GM12873 (cell line): Measurements from ENCODE around the gene SLC4A7.
A peak's percentile ranks its signal among the peaks of the same experiment; 100 is the strongest.

Source experiments
- CTCF ChIP-seq: IDR thresholded peaks from 2 replicates; pipeline ENCODE4 v1.5.1; 2012; ENCODE audit warnings: low read depth, mild to moderate bottlenecking, moderate library complexity, low read length, control low read depth; ENCODE audit not compliant: insufficient read depth; ENCODE audit errors: missing control alignments

The SLC4A7 gene

DNA sequence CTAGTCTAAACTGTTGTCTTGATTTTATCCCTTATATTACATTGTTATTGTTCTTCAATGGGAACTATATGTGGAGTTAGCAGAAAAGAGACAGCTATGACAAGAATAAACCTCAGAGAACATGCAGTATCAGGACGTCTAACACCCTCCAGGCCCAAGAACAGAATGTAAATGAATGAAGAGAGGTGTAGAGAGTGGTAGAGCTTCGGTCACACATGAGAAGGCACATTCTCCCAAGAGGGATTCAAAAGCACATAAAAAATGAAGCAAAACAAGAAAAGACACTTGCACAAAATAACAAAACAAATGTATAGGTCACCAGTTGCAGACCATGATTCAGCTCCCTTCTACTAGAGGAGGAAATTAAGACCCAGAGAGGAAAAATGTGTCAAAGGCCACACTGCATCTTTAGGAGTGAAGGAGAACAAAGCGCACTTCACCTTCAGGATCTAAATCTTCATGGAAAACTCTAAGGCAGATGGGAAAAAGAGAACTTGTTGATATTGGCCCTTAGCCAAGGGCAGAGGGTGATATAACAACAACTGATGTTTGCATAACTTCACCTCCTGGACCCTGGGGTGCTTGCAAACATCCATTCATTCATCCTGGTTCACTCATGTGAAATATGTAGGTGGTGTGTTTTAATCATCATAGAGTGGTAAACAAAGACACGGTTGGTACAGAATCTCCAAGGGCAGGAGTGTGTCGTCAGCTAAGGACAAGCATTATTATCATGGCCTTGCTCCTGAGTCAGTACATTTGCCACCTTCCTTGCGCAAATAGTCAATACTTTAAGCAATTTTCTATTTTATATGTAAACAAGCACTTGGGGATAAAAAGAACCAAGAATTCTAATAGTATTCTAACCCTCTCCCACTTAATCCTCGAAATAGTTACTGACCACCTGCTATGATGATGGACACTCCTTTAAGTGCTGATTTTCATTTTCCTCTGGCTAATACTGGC is 123.8 kb downstream of the SLC4A7 start:
- TF ChIP-seq CTCF: no peak

DNA sequence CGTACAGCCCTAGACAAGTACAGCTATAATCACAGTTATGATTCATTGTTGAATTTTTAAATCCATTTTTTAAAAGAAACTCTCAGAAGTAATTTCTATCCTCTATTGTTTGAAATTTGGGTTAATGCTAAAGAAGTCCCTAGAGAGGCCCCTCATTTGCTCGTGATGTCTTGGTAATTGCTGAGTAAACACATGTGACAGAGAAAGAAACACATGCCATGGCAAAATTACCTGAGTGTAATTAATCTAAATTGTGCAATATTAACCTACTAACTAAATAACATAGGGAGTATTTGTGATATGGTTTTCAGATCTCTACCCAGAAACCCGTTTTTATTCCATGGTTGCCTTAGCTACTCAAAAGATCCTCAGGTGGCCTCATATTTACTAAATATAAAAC is 125.8 kb downstream of the SLC4A7 start:
- TF ChIP-seq CTCF: no peak

- TF ChIP-seq CTCF: peak; percentile 82
Observed at GRCh38 chr3:27357665-27358258, 126.4 kb downstream of the SLC4A7 start.

DNA sequence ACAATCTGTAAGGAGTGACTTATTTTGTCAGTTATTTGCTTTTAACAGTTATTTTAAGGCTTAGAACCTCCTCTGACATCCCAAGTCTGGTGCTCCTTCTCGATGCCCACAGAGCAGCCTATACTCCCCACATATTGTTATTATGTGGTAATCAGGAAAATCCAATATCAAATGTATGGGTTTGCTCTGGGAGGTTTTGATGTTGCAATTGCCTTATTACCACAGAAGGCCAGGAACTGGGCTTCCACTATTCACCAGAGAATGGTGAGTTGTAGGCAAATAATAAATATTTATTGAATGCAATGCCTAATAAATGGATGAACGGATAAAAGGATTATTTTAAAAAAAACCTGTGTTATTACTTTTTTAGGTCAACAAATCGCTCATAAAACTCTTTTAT is 127.2 kb downstream of the SLC4A7 start:
- no peak for TF ChIP-seq CTCF

DNA sequence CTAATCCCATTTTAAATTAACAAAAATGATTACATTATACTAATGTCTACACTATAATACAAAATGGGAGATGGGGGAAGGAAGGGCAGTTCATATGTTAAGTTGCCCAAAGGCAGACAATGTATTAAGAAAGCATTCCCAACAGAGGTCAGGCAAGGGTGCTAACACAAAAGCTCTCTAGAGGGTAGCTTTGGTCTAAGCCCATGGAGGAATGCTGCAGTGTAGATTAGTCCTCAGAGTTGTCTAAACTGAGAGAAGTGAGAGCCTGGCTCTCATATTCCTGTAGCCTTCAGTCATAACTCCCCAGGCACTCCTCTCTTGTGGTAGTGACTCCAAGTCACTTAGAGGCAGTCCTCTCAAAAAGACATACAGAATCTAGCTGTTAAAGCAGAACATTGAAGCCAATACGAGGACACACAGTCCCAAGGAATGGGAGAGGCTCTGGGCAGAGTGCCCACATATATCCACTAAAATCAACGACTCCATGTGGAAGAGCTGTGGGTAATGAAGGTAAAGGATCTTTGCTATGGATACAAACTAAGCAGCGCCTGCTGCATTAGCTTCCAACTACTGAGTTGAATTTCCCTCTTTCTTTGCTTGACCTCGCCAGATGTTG is 129.5 kb downstream of the SLC4A7 start:
- no peak for TF ChIP-seq CTCF

DNA sequence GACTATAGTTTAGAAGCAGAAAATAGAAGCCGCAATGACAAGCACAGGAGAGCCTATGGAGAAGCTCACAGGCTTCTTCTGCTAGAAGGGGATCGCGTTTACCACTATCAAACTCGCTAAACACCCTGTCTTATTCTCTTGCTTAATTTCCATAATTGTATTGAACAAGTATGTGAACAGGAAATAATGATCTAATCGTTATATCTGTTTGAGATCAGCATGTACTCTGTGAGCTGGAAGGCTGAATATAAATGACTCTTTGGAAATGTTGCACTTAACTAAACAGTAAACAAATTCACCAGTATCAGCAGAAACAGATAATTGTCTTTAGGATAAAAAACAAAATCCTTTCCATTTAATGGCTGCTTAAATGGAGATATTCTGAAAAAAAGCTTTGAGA is 130.0 kb downstream of the SLC4A7 start:
- no peak for TF ChIP-seq CTCF

DNA sequence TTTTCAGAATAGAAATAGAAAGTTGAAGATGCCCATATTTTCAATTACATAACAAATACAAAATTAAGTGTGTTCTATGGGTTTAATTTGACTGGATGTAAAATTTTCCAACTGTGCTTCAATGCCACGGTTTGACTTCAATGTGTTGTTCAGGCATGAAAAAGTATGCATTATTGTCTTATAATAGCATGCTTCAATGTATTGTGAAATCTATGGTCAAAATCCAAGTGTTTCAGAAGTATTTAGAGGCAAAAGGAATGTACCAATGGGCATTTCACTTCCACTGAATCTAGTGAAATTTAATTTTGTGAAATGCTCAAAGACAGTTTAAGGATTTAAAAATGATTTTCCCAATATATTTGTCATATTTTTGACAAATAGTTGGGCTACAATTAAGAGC is 131.0 kb downstream of the SLC4A7 start:
- no peak for TF ChIP-seq CTCF
